NOMO-1 treated with dmso at 0.1 percent for 144 hours (cell line): ENCODE measurements around the gene STYK1.
"Not testable (repeated sequence)": the region's sequence is repeated elsewhere in the genome, so short reads cannot be mapped to it uniquely, and the experiment has no call there.

ENCODE experiments used
- DNase-seq: peaks from one replicate; lab custom pipeline; 2025; ENCODE audit not compliant: unreplicated experiment; lab: John Stamatoyannopoulos, UW

Gene STYK1

GRCh38 chr12:10689146-10689545 lies 15.3 kb upstream of the STYK1 start:
- no peak for DNase-seq

GRCh38 chr12:10688042-10688441 lies 14.2 kb upstream of the STYK1 start:
- no peak for DNase-seq

DNA sequence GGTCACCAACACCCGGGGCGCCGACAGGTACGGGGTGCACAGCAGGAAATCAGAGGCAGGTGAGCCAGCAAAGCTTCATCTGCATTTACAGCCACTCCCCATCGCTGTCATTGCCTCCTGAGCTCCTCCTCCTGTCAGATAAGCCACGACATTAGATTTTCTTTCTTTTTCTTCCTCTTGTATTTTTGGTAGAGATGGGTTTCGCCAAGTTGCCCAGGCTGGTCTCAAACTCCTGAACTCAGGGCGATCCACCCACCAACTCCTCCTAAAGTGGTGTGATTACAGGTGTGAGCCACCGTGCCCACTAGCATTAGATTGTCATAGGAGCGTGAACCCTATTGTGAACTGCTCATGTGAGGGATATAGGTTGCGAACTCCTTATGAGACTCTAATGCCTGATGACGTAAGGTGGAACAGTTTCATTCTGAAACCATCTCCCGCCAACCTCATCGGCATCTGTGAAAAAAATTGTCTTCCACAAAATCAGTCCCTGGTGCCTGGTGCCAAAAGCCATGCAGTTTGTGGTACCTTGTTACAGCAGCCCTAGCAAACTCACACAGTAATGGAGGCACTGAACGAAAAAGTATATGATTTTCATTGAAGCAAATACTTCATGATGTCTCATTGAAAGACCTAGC lies 1.5 kb downstream of the STYK1 start:
- no peak for DNase-seq

DNA sequence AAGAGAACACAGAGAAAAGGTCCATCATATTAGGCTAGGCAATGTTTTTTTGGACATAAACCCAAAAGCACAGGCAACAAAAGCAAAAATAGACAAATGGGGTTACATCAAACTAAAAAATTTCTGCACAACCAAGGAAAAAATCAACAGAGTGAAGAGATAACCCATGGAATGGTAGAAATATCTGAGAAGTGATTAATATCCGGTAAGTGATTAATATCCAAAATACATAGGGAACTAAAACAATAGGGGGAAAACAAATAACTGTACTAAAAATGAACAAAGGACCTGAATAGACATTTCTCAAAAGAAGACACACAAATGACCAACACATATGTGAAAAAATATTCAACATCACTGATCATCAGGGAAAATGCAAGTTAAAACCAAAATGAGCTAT lies 4.3 kb downstream of the STYK1 start:
- no peak for DNase-seq

DNA sequence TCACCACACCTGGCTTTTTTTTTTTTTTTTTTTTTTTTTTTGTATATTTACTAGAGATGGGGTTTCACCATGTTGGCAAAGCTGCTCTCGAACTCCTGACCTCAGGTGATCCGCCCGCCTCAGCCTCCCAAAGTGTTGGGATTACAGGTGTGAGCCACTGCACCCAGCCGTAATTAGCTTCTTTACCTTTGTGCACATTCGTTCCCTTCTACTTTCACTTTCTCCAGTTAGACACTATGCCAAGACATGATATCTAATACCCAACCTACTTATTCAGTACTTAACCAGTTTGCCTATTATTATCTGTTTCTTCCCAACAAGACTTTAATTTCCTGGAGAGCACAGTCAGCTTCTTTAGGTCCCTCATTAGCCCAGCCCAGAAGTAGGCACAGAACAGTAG lies 5.3 kb downstream of the STYK1 start:
- no peak for DNase-seq

- DNase-seq, result no peak
Measured at GRCh38 chr12:10667581-10667980, 6.3 kb downstream of the STYK1 start.

DNA sequence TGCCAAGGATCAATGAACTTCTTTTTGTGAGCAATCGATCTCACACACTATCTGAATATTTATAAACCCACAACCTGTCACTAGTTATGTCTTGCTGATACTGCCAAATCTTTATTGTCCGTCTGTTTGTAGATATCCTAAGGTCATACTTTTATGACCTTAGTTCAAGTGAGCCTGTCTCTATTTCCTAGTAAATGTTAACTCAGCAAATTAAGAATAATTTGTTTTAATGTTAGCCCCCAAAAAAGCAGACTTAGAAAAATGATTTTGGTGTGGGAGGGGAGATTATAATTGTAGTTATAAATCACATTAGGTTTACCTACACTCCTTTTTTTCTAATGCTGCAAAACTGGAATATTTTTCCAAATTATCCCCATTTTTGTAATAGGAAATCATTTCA lies 9.4 kb downstream of the STYK1 start:
- DNase-seq, result no peak

- no peak for DNase-seq
Measured at GRCh38 chr12:10663869-10664268, 10.0 kb downstream of the STYK1 start.

GRCh38 chr12:10661338-10661737 lies 12.5 kb downstream of the STYK1 start:
- no peak for DNase-seq

DNA sequence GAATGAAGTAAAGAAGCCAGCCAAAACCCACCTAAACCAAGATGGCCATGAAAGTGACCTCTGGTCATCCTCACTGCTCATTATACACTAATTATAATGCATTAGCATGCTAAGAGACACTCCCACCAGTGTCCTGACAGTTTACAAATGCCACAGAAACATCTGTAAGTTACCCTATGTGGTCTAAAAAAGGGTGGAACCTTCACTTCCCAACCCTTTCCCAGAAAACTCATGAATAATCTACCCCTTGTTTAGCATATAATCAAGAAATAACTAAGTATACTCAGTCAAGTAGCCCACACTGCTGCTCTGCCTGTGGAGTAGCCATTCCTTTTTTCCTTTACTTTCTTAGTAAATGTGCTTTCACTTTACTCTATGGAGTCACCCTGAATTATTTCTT lies 19.8 kb downstream of the STYK1 start:
- no peak for DNase-seq

DNA sequence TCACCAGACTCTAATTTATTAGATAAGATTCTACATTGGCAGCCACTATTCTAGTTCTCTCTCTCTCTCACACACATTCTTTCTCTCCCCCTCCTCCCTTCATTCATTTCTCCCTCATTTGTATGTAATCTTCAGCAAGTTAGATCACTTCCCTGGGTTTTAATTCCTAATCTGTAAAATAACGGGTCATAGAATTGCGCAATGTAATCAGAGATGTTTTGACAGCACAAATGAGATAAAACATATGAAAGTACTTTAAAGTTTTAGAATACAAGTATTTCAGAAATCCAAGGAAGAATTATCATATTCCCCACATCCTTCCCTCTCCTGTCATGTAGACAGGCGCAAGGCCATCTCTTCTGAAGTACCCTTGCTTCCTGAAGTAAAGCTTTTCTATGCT lies 21.7 kb downstream of the STYK1 start:
- DNase-seq, result no peak

- DNase-seq, result not testable (repeated sequence)
Measured at GRCh38 chr12:10646576-10646975, 27.3 kb downstream of the STYK1 start.

DNA sequence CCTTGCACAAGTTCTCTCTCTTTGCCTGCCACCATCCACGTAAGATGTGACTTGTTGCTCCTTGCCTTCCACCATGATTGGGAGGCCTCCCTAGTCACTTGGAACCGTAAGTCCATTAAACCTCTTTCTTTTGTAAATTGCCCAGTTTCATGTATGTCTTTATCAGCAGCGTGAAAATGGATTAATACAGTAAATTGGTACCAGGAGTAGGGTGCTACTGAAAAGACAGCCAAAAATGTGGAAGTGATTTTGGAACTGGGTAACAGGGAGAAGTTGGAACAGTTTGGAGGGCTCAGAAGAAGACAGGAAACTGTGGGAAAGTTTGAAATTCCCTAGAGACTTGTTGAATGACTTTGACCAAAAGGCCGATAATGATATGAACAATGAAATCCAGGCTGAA lies 27.9 kb downstream of the STYK1 start:
- no peak for DNase-seq

GRCh38 chr12:10641735-10642500 lies 31.9 kb downstream of the STYK1 start:
- DNase-seq, result no peak

DNA sequence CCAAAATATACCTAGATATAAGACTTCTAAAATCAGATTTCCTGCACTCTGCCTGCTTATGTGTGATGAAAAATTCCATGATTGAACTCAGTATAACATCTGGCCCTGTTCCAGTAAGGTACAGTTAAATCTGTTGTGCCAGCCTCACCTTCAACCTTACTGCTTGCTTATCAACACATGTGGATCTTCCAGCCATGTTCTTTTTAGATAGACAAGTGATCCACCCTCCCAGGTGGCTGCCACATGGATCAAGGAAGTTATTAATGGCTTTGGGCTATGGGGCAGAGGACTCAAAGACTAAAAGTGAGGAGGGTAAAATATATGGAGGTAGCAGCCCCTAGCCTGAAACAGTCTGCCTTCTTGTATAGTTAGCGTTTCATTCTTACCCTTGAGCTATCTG lies 35.1 kb downstream of the STYK1 start:
- no peak for DNase-seq

GRCh38 chr12:10636611-10637010 lies 37.2 kb downstream of the STYK1 start:
- DNase-seq, result no peak

GRCh38 chr12:10636124-10636523 lies 37.7 kb downstream of the STYK1 start:
- no peak for DNase-seq

- DNase-seq, result no peak
Measured at GRCh38 chr12:10635306-10635705, 38.5 kb downstream of the STYK1 start.

DNA sequence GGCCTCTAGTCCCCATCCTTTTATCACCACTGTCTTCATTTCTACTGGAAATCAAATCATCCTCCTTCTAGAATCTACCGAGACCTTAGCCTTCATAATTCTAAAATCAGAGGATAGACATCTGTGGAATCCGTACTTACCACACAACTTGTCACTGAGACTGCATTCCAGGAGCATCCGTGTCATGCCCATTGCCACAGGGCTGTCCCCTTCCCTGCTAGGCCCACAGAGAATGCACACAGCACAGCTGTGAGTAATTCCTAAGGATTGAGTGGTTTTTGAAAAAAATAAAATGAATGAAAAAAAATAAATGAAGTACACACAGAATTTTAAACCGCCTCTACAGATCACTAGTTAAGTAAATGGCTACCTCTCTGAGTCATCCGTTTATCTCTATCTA lies 39.4 kb downstream of the STYK1 start:
- DNase-seq, result no peak

DNA sequence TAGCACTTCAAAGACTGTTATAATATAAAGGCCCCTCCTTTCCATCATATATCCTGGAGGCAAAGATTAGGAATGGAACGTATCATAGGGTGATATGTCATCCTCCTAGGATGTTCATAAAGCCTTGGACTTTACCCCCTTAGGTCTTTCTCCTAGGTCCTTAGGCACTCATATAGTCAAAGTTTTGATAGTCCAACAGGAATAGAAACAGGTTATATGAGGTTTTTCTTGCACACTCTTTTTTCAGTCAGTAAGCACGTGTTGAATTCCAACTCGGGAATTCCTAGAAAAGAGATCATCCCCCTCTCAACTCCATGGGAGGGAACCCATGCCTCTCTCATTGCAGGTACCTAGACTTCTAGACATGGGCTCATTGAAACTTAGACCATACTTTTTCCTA lies 40.3 kb downstream of the STYK1 start:
- DNase-seq, result no peak

DNA sequence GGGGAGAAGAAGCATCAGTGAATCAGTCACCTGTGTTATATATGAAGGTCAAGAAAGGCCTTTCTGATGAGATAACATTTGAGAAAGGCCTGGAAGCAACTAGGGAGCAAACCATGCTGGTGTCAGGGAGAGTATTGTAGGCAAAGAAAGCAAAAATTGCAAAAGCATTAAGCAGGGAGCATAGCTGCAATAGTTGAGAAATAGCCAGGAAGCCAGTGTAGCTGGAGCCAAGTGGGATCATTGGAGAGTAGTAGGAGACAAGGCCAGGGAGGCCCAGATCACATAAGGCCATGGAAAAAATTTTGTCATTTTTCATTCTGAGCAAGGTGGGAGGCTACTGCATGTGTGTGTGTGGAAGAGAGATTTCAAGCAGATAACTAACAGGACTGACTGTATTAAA lies 41.6 kb downstream of the STYK1 start:
- no peak for DNase-seq

GRCh38 chr12:10624605-10625004 lies 49.2 kb downstream of the STYK1 start:
- DNase-seq, result no peak

- DNase-seq, result no peak
Measured at GRCh38 chr12:10623131-10623530, 50.7 kb downstream of the STYK1 start.
